GM21717 (cell line): Measurements from ENCODE around the gene FLOT1.
"Not testable (repeated sequence)": the region's sequence is repeated elsewhere in the genome, so short reads cannot be mapped to it uniquely, and the experiment has no call there.

Source experiments
- ATAC-seq: cut with Tn5 transposase; IDR thresholded peaks from one replicate; pipeline ENCODE4 v1.9.1; 2021; ENCODE audit warnings: mild to moderate bottlenecking, moderate library complexity; ENCODE audit not compliant: unreplicated experiment

FLOT1 gene

DNA sequence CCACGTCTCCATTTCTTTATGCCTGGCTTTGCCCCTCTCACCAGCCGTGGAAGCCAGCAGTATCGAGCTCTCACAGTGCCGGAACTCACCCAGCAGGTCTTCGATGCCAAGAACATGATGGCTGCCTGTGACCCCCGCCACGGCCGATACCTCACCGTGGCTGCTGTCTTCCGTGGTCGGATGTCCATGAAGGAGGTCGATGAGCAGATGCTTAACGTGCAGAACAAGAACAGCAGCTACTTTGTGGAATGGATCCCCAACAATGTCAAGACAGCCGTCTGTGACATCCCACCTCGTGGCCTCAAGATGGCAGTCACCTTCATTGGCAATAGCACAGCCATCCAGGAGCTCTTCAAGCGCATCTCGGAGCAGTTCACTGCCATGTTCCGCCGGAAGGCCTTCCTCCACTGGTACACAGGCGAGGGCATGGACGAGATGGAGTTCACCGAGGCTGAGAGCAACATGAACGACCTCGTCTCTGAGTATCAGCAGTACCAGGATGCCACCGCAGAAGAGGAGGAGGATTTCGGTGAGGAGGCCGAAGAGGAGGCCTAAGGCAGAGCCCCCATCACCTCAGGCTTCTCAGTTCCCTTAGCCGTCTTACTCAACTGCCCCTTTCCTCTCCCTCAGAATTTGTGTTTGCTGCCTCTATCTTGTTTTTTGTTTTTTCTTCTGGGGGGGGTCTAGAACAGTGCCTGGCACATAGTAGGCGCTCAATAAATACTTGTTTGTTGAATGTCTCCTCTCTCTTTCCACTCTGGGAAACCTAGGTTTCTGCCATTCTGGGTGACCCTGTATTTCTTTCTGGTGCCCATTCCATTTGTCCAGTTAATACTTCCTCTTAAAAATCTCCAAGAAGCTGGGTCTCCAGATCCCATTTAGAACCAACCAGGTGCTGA lies 18.4 kb downstream of the FLOT1 start:
- ATAC-seq, result not testable (repeated sequence)

GRCh38 chr6:30723159-30723842 lies 19.2 kb downstream of the FLOT1 start:
- not testable (repeated sequence) for ATAC-seq

DNA sequence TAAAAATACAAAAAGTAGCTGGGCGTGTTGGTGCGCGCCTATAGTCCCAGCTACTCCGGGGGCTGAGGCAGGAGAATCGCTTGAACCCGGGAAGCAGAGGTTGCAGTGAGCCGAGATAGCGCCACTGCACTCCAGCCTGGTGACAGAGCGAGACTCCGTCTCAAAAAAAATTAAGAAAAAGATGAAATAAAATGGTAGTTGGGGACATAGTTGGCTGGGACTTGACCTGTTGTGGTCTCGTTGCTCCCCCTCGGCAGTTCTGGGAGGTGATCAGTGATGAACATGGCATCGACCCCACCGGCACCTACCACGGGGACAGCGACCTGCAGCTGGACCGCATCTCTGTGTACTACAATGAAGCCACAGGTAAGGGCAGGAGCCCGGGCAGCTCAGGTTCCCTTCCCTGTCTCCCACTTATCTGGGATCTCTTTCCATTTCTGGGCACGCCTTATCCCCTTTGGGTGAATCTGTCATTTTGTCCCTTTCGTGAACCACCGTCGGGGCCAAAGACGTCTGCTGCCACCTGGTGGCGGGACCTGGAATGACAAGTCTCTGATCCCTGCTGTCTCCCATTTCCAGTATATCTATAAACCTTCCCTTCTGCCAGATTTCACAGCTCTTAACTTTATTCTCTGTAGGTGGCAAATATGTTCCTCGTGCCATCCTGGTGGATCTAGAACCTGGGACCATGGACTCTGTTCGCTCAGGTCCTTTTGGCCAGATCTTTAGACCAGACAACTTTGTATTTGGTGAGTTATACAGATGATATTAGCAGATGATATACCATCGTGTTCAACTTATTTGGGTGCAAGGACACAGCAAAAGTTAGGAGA lies 20.0 kb downstream of the FLOT1 start:
- ATAC-seq, result no peak

GRCh38 chr6:30722025-30722279 lies 20.5 kb downstream of the FLOT1 start:
- not testable (repeated sequence) for ATAC-seq

DNA sequence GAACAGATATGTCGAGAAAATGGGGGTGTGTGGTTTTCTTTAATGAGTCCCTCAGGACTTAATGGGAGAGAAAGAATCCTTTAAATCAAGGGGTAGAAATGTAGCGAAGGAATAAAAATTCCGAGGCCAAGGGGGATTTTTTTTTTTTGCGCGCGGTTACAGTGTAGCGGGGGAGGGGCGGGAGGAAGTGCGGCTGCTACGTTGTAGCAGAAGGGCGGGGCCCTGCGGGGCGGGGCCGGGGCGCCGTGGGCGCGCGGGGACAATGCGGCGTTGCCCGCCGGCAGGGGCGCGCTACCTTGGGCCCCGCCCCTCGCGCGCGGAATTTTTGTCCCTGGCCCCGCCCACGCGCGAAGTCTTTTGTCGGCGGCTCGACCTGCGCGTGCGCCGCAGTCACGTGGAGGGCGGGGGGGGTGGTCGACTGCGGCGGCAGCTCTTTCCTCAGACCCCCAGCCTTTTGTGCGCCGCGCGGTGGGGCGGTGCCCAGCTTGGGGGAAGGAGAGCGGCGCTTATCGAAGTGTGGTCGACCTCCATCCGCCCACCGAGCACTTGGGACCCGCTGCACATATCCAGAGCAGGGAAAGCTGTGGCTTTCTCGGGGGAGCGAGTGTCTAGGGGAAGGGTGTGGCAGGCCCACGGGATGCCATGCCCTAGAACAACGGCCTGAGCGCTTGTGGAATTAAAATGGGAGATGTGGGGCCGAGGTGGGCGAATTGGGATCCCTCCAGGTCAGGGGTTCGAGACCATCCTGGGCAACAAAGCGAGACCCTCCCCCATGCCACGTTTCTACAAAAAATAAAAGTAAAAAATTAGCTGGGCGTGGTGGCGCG lies 21.1 kb downstream of the FLOT1 start:
- ATAC-seq, result no peak

GRCh38 chr6:30720738-30721197 lies 21.7 kb downstream of the FLOT1 start:
- ATAC-seq, result no peak

DNA sequence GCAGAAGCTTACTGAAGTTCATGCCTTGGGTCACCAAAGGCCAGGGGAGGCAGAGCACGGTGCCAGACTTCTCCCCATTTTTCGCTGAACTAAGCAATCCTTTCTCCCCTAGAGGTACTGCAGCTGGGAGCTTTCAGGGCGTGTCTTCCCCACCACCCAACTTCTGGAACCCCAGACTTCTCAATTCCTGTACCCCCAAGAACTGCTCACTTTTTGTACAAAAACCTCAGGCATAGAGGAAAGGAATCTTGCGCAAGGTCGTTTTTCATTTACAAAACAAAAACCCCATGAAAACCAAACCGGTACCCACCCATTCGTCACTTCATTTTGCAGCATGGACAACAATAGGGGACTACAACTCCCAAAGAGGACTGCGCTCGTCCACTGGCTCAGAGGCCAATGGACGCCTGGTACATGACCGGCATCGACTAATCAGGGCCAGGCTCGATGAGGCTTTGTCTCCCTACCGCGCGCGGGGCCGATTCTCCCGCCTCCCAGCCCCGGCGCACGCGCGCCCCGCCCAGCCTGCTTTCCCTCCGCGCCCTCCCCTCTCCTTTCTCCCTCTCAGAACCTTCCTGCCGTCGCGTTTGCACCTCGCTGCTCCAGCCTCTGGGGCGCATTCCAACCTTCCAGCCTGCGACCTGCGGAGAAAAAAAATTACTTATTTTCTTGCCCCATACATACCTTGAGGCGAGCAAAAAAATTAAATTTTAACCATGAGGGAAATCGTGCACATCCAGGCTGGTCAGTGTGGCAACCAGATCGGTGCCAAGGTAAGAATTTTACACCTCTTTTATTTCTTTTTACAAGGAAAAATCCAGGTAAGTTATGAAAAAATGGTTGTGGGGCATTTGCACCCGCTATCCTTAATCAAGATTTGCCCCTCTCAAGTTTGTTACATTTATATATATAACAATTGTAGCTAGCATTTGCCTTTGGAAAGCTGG lies 22.4 kb downstream of the FLOT1 start, which contains the start of gene TUBB:
TUBB (plus strand) TSS at position 562 of the 947 bp plus-strand sequence; CDS start at position 717, 155 bp downstream.
- peak; percentile 34 for ATAC-seq

GRCh38 chr6:30719356-30719755 lies 23.1 kb downstream of the FLOT1 start:
- no peak for ATAC-seq

DNA sequence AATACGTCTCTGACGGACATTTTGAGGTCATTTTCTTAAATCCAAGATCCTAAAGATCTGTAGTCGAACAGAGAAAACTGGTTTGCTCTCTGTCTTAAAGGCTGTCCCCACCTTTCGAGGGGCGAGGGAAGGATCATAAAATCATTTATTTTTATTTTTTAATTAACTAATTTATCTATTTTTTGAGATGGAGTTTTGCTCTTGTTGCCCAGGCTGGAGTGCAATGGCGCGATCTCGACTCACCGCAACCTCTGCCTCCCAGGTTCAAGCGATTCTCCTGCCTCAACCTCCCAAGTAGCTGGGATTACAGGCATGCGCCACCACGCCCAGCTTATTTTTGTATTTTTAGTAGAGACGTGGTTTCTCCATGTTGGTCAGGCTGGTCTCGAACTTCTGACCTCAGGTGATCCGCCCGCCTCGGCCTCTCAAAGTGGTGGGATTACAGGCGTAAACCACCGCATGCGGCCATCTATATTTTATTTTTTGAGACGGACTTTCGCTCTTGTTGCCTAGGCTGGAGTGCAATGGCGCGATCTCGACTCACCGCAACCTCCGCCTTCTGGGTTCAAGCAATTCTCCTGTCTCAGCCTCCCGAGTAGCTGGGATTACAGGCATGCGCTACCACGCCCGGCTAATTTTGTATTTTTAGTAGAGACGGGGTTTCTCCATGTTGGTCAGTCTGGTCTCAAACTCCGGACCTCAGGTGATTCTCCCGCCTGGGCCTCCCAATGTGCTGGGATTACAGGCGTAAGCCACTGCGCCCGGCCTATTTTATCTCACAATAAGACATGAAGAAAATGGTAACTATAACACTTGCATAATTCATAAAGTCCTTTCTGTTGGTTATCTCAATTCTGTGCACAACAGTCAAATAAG lies 24.4 kb downstream of the FLOT1 start:
- not testable (repeated sequence) for ATAC-seq

- ATAC-seq, result peak; percentile 57
Observed at GRCh38 chr6:30717129-30717844, 25.2 kb downstream of the FLOT1 start, which contains the start of gene MDC1. Gene MDC1, minus strand, starts transcription at chr6:30717281. Its CDS starts 2,106 bp downstream, at chr6:30715175.

- ATAC-seq, result no peak
Observed at GRCh38 chr6:30716879-30717128, 25.7 kb downstream of the FLOT1 start.

- no peak for ATAC-seq
Observed at GRCh38 chr6:30714263-30714662, 28.2 kb downstream of the FLOT1 start.

GRCh38 chr6:30712441-30712945 lies 30.0 kb downstream of the FLOT1 start:
- ATAC-seq, result no peak

DNA sequence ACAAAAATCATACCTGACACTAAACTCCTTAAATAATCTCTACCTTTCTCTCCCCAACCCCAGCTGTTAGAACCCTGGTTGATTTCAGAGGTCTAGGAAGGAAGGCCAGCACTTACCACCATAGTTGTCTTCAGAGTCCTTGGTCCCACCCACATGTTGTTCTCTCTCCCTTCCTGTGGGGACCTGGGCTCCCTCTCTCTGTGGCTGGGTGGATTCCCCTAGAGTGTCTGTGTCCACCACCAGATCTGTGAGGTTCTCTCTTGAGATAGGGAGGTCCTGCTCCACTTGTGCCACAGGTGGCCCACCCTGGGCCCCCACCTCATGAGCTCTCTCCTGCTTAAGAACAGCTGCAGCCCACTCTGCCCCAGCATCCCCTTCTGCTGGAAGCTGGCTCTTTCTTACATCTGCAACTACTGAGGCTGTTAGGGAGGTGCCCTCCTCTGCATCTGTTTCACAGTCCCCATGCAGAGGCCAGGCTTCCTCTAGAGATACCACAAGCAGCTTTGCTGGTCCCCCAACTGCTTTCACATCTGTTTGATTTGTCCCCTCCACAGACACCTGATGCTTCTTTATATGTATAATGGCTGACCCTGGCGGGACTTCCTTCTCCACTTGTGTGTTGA lies 30.6 kb downstream of the FLOT1 start:
- no peak for ATAC-seq

DNA sequence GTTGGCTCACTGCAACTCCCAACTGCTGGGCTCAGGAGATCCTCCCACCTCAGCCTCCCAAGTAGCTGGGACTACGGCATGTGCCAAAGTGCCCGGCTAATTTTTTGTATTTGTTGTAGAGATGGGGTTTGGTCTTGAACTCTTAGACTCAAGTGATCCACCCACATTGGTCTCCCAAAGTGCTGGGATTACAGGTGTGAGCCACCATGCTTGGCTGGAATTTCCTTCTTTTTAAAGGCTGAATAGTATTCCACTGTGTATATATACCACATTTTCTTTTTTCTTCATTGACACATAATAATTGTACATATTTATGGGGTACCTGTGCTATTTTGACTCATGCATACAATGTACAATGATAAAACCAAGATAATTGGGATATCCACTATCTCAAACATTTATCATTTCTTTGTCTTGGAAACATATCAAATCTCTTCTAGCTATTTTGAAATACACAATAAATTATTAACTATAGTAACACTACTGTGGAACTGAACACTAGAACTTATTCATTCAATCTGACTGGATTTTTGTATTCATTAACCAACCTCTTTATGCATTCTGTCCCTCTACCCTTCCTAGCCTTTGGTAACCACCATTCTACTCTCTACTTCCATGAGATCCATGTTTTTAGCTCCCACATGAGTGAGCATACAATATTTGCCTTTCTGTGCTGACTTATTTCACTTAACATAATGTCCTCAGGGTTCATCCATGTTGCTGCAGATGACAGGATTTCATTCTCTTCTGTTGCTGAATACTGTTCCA lies 33.2 kb downstream of the FLOT1 start:
- no peak for ATAC-seq

DNA sequence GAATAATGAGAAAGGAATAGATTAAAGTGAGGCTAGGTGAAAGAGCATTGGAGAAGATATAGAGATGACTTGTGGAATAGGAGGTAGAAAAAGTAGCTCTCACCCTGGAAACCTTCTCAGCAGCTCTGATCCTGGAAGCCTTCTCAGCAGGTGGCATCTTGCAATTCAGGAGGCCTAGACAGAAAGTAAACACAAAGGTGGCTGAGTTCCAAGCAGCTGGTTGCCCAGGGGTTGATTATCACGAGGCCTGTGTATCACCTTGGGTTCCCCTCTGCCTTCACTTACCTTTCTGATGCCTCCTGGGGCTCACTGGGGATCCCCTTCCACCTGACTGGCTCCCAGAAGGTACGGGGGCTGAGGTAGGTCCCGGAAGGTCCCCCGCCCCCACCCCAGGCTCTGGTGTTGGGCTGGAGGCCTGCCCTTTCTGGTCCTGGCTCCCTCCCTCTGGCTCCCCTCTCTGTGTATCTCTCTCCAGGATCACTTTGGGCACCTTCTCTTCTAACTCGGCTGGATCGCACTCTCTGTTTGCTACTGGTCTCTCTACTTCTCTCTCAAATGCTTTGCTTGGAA lies 35.1 kb downstream of the FLOT1 start:
- no peak for ATAC-seq
